GM12891 (cell line): ENCODE measurements around the gene SPTBN4.

Experiments
- DNase-seq: peaks from one replicate; pipeline ENCODE4 v3.0.0; 2011; ENCODE audit warnings: low spot score; ENCODE audit not compliant: insufficient read length
- FAIRE-seq: peaks from 2 replicates; lab custom pipeline; 2011; peaks lifted over from hg19 to GRCh38; lab: Jason Lieb, UNC
- PAX5 ChIP-seq: IDR thresholded peaks from 2 replicates; pipeline ENCODE4 v1.6.1; 2011; ENCODE audit warnings: low read length, moderate library complexity, mild to moderate bottlenecking; ENCODE audit not compliant: insufficient read depth, severe bottlenecking
- POLR2A ChIP-seq: IDR thresholded peaks from 2 replicates; pipeline ENCODE4 v1.6.1; 2011; ENCODE audit warnings: low read depth, low read length, control low read depth
- POLR2AphosphoS5 ChIP-seq: IDR thresholded peaks from 2 replicates; pipeline ENCODE4 v1.6.1; 2011; ENCODE audit warnings: low read depth, low read length, control low read depth
- POU2F2 ChIP-seq: IDR thresholded peaks from 2 replicates; pipeline ENCODE4 v1.6.1; 2011; ENCODE audit warnings: low read depth, mild to moderate bottlenecking, control low read depth, low read length, moderate library complexity
- SPI1 ChIP-seq: IDR thresholded peaks from 2 replicates; pipeline ENCODE4 v1.6.1; 2011; ENCODE audit warnings: low read depth, low read length, control low read depth
- TAF1 ChIP-seq: IDR thresholded peaks from 2 replicates; pipeline ENCODE4 v1.6.1; 2011; ENCODE audit warnings: low read depth, low read length, control low read depth

Gene SPTBN4

GRCh38 chr19:40502647-40503319 is 36.0 kb downstream of the SPTBN4 start:
- no peak for TF ChIP-seq TAF1
- TF ChIP-seq PAX5: no peak
- TF ChIP-seq POLR2AphosphoS5: no peak
- no peak for TF ChIP-seq SPI1
- no peak for TF ChIP-seq POU2F2
- TF ChIP-seq POLR2A: no peak
- no peak for FAIRE-seq
- no peak for DNase-seq

GRCh38 chr19:40503320-40503695 is 36.5 kb downstream of the SPTBN4 start:
- DNase-seq (no peak), FAIRE-seq (no peak)
- no peak for TF ChIP-seq SPI1
- no peak for TF ChIP-seq TAF1
- no peak for TF ChIP-seq POLR2AphosphoS5
- no peak for TF ChIP-seq POU2F2
- no peak for TF ChIP-seq PAX5
- TF ChIP-seq POLR2A: no peak

GRCh38 chr19:40506099-40506498 is 39.3 kb downstream of the SPTBN4 start:
- FAIRE-seq: no peak
- DNase-seq: no peak
- TF ChIP-seq TAF1 (no peak), POLR2A (no peak), SPI1 (no peak)

- DNase-seq (no peak), FAIRE-seq (no peak)
- TF ChIP-seq POU2F2 (no peak), POLR2A (no peak), PAX5 (no peak), TAF1 (no peak), SPI1 (no peak), POLR2AphosphoS5 (no peak)
These were observed 41.1 kb downstream of the SPTBN4 start for GRCh38 chr19:40507892-40508291.

GRCh38 chr19:40508739-40509260 is 42.0 kb downstream of the SPTBN4 start:
- no peak for FAIRE-seq
- TF ChIP-seq POU2F2: no peak
- TF ChIP-seq SPI1: no peak
- no peak for DNase-seq

GRCh38 chr19:40510526-40511115 is 43.8 kb downstream of the SPTBN4 start:
- no peak for TF ChIP-seq SPI1
- TF ChIP-seq POU2F2: no peak
- TF ChIP-seq POLR2A: no peak
- TF ChIP-seq TAF1: no peak
- no peak for TF ChIP-seq PAX5
- TF ChIP-seq POLR2AphosphoS5: no peak
- DNase-seq (no peak), FAIRE-seq (no peak)

- FAIRE-seq (no peak), DNase-seq (no peak)
- TF ChIP-seq POLR2AphosphoS5: no peak
- no peak for TF ChIP-seq POLR2A
- no peak for TF ChIP-seq PAX5
- TF ChIP-seq SPI1: no peak
- TF ChIP-seq TAF1: no peak
- no peak for TF ChIP-seq POU2F2
These were observed 44.7 kb downstream of the SPTBN4 start for GRCh38 chr19:40511487-40511886.

GRCh38 chr19:40512110-40512472 is 45.3 kb downstream of the SPTBN4 start:
- no peak for FAIRE-seq
- DNase-seq: no peak

GRCh38 chr19:40512473-40513344 is 45.9 kb downstream of the SPTBN4 start:
- FAIRE-seq (no peak), DNase-seq (no peak)
- TF ChIP-seq TAF1 (no peak), PAX5 (no peak), POU2F2 (no peak), SPI1 (no peak), POLR2A (no peak), POLR2AphosphoS5 (no peak)

More at GRCh38 chr19:40512110-40512472, 45.3 kb downstream of the SPTBN4 start:
- TF ChIP-seq POLR2A: no peak
- no peak for TF ChIP-seq POLR2AphosphoS5
- no peak for TF ChIP-seq POU2F2
- TF ChIP-seq TAF1: no peak
- TF ChIP-seq SPI1: no peak
- TF ChIP-seq PAX5: no peak
